DND-41 (cell line): ENCODE measurements around the gene PSME2.
A peak's percentile ranks its signal among the peaks of the same experiment; 100 is the strongest.

ENCODE experiments used
- ATAC-seq: fragments of 200-7000 bp; cut with Tn5 transposase; 3 replicates; pipeline ENCODE4 v1.9.1; 2021; ENCODE audit warnings: low read depth; ENCODE audit not compliant: insufficient read depth
- DNase-seq: peaks from one replicate; pipeline ENCODE4 v3.0.0-alpha.2; 2020
- H2AFZ ChIP-seq: 2 replicates; pipeline ENCODE4 v1.6.0; 2012; ENCODE audit warnings: low read depth, low read length
- H3K27ac ChIP-seq: 2 replicates; pipeline ENCODE4 v1.5.1; 2012; ENCODE audit warnings: low read length, inconsistent platforms
- H3K27me3 ChIP-seq: fragments of 200-600 bp; sonication (generic); 2 replicates; pipeline ENCODE4 v1.6.0; 2012; ENCODE audit warnings: low read length, mild to moderate bottlenecking, inconsistent platforms; ENCODE audit not compliant: insufficient read depth, poor library complexity
- H3K36me3 ChIP-seq: 2 replicates; pipeline ENCODE4 v1.5.1; 2012; ENCODE audit warnings: low read length, inconsistent platforms; ENCODE audit not compliant: insufficient read depth
- H3K4me1 ChIP-seq: 2 replicates; pipeline ENCODE4 v1.5.1; 2012; ENCODE audit warnings: mild to moderate bottlenecking, low read length; ENCODE audit not compliant: insufficient read depth
- H3K4me2 ChIP-seq: 2 replicates; pipeline ENCODE4 v1.6.0; 2012; ENCODE audit warnings: mild to moderate bottlenecking, moderate library complexity, low read length, inconsistent platforms; ENCODE audit not compliant: insufficient read depth
- H3K4me3 ChIP-seq, 2 experiments: fragments of 200-600 bp in 1 of 2; shearing (Covaris generic) in 1 of 2; 2 replicates each; pipeline ENCODE4 v1.5.1; 2012 to 2016; ENCODE audit warnings: inconsistent platforms in 2 of 2, low read length in 2 of 2, mild to moderate bottlenecking in 2 of 2, low read depth in 1 of 2, moderate library complexity in 1 of 2
- H3K79me2 ChIP-seq: 2 replicates; pipeline ENCODE4 v1.6.0; 2012; ENCODE audit warnings: low read length, inconsistent platforms; ENCODE audit not compliant: insufficient read depth
- H3K9ac ChIP-seq: 2 replicates; pipeline ENCODE4 v1.6.0; 2012; ENCODE audit warnings: low read depth, mild to moderate bottlenecking, inconsistent platforms, low read length, moderate library complexity
- H3K9me3 ChIP-seq: 2 replicates; pipeline ENCODE4 v1.5.1; 2012; ENCODE audit warnings: low read length, moderate library complexity, mild to moderate bottlenecking, inconsistent platforms; ENCODE audit not compliant: insufficient read depth, severe bottlenecking
- H4K20me1 ChIP-seq: 2 replicates; pipeline ENCODE4 v1.6.0; 2012; ENCODE audit warnings: low read length; ENCODE audit not compliant: insufficient read depth
- CTCF ChIP-seq: IDR thresholded peaks from 2 replicates; pipeline ENCODE4 v1.5.1; 2012; ENCODE audit warnings: borderline replicate concordance, low read length, moderate library complexity, mild to moderate bottlenecking; ENCODE audit not compliant: poor library complexity, severe bottlenecking; ENCODE audit errors: extremely low read depth
- EZH2 ChIP-seq: IDR thresholded peaks from 3 replicates; pipeline ENCODE4 v1.6.1; 2012; ENCODE audit warnings: borderline replicate concordance, low read depth, mild to moderate bottlenecking, moderate library complexity, low read length, inconsistent platforms; ENCODE audit not compliant: severe bottlenecking

PSME2 gene

GRCh38 chr14:24122898-24123297 lies 23.5 kb downstream of the PSME2 start:
- ATAC-seq (no peak), DNase-seq (no peak)
- Histone ChIP-seq H3K27me3 (no peaks in the 10 kb centered on the region), H3K27ac (0 out of 2 replicates have a peak overlapping the region, but pooled peaks have one; percentile 16), H2AFZ (no peak overlapping the region), H3K4me3 (no peak overlapping the region), H3K4me2 (no peak overlapping the region), H3K9ac (no peak overlapping the region), H4K20me1 (no peaks in the 10 kb centered on the region), H3K36me3 (peaks cover 59% of the 10 kb centered on the region), H3K79me2 (no peaks in the 10 kb centered on the region), H3K4me1 (no peaks in the 10 kb centered on the region), H3K9me3 (no peaks in the 10 kb centered on the region)
- TF ChIP-seq EZH2 (no peak), CTCF (no peak)

- Histone ChIP-seq H4K20me1 (no peaks in the 10 kb centered on the region), H3K4me3 (no peak overlapping the region), H3K27me3 (no peaks in the 10 kb centered on the region), H3K27ac (0 out of 2 replicates have a peak overlapping the region, but pooled peaks have one; percentile 16), H3K9ac (no peak overlapping the region), H3K4me1 (no peaks in the 10 kb centered on the region), H3K4me2 (no peak overlapping the region), H3K36me3 (peaks cover 64% of the 10 kb centered on the region), H2AFZ (no peak overlapping the region), H3K9me3 (no peaks in the 10 kb centered on the region), H3K79me2 (no peaks in the 10 kb centered on the region)
- ATAC-seq (0 out of 3 replicates have a peak, but pooled peaks have one; percentile 16), DNase-seq (no peak)
- TF ChIP-seq CTCF (no peak), EZH2 (no peak)
Observed at GRCh38 chr14:24122416-24122815, 24.0 kb downstream of the PSME2 start.

GRCh38 chr14:24121210-24121609 lies 25.2 kb downstream of the PSME2 start:
- H3K4me1 ChIP-seq = peaks cover 9% of the 10 kb centered on the region
- peaks cover 76% of the 10 kb centered on the region for H3K36me3 ChIP-seq
- H3K9me3 ChIP-seq = no peaks in the 10 kb centered on the region
- no peak for DNase-seq
- H3K27ac ChIP-seq = no peak overlapping the region
- no peak for ATAC-seq
- H3K4me3 ChIP-seq = no peak overlapping the region
- no peak overlapping the region for H2AFZ ChIP-seq
- no peak overlapping the region for H3K9ac ChIP-seq
- H3K27me3 ChIP-seq = no peaks in the 10 kb centered on the region
- H4K20me1 ChIP-seq = no peaks in the 10 kb centered on the region
- H3K79me2 ChIP-seq = peaks cover 5% of the 10 kb centered on the region; the same call in 1 of the 2 replicates
- no peak for TF ChIP-seq EZH2
- no peak for TF ChIP-seq CTCF
- H3K4me2 ChIP-seq = no peak overlapping the region

GRCh38 chr14:24119691-24120090 lies 26.7 kb downstream of the PSME2 start:
- no peaks in the 10 kb centered on the region for H4K20me1 ChIP-seq
- H3K27ac ChIP-seq = no peak overlapping the region
- H3K9me3 ChIP-seq = no peaks in the 10 kb centered on the region
- H3K4me3 ChIP-seq = no peak overlapping the region
- H3K79me2 ChIP-seq = peaks cover 16% of the 10 kb centered on the region
- H3K9ac ChIP-seq = no peak overlapping the region
- H3K4me2 ChIP-seq = no peak overlapping the region
- TF ChIP-seq CTCF (no peak), EZH2 (no peak)
- peaks cover 76% of the 10 kb centered on the region for H3K36me3 ChIP-seq
- no peaks in the 10 kb centered on the region for H3K27me3 ChIP-seq
- no peak for DNase-seq
- peaks cover 19% of the 10 kb centered on the region for H3K4me1 ChIP-seq
- ATAC-seq = no peak
- H2AFZ ChIP-seq = no peak overlapping the region
